CD4-positive, alpha-beta T cell treated with Interleukin-6 at 100 ng/mL for 8 hours (primary cell): Measurements from ENCODE around the gene C2CD3.

Experiments
- DNase-seq: peaks from one replicate; pipeline ENCODE4 v3.0.0-alpha.2; 2020; ENCODE audit warnings: mixed read lengths, low spot score

Gene C2CD3

GRCh38 chr11:74170694-74171629 lies at the start of gene C2CD3, which contains the start of gene PPME1:
C2CD3 (minus strand) TSS chr11:74171002; CDS start chr11:74170792, 210 bp downstream.
PPME1 (plus strand) TSS chr11:74171289; CDS start chr11:74171422, 133 bp downstream.
- peak; percentile 99 for DNase-seq

GRCh38 chr11:74220376-74220775 lies 49.6 kb upstream of the C2CD3 start:
- no peak for DNase-seq

- DNase-seq, result no peak
Observed at GRCh38 chr11:74212533-74212932, 41.7 kb upstream of the C2CD3 start.

GRCh38 chr11:74208507-74208906 lies 37.7 kb upstream of the C2CD3 start:
- DNase-seq, result no peak

- DNase-seq, result no peak
Observed at GRCh38 chr11:74206746-74207145, 35.9 kb upstream of the C2CD3 start.

- DNase-seq, result no peak
Observed at GRCh38 chr11:74205181-74205580, 34.4 kb upstream of the C2CD3 start.

GRCh38 chr11:74204701-74205100 lies 33.9 kb upstream of the C2CD3 start:
- no peak for DNase-seq

- DNase-seq, result no peak
Observed at GRCh38 chr11:74203966-74204365, 33.2 kb upstream of the C2CD3 start.

- DNase-seq, result no peak
Observed at GRCh38 chr11:74196781-74197486, 26.1 kb upstream of the C2CD3 start.

- DNase-seq, result no peak
Observed at GRCh38 chr11:74195828-74196227, 25.0 kb upstream of the C2CD3 start.

GRCh38 chr11:74185695-74186094 lies 14.9 kb upstream of the C2CD3 start:
- DNase-seq, result no peak

- DNase-seq, result no peak
Observed at GRCh38 chr11:74185285-74185684, 14.5 kb upstream of the C2CD3 start.

- no peak for DNase-seq
Observed at GRCh38 chr11:74182635-74183034, 11.8 kb upstream of the C2CD3 start.

- DNase-seq, result no peak
Observed at GRCh38 chr11:74179234-74180052, 8.6 kb upstream of the C2CD3 start.

GRCh38 chr11:74175920-74176319 lies 5.1 kb upstream of the C2CD3 start:
- no peak for DNase-seq

- DNase-seq, result no peak
Observed at GRCh38 chr11:74171997-74172396, 1.2 kb upstream of the C2CD3 start.

- DNase-seq, result no peak
Observed at GRCh38 chr11:74171630-74171968, 797 bp upstream of the C2CD3 start.

- DNase-seq, result no peak
Observed at GRCh38 chr11:74169738-74170458, 904 bp downstream of the C2CD3 start.

GRCh38 chr11:74168838-74169237 lies 2.0 kb downstream of the C2CD3 start:
- no peak for DNase-seq

- DNase-seq, result no peak
Observed at GRCh38 chr11:74162681-74163467, 7.9 kb downstream of the C2CD3 start.

- DNase-seq, result no peak
Observed at GRCh38 chr11:74159642-74160041, 11.2 kb downstream of the C2CD3 start.
